OCI-LY3 (cell line): ENCODE results near the gene CDC25B.

ENCODE experiments used
- CTCF ChIP-seq: fragments of 200-600, 300-600 bp; sonication (generic); IDR thresholded peaks from 2 replicates; pipeline ENCODE4 v1.5.1; 2014; ENCODE audit warnings: antibody characterized with exemption, low read length, low read depth
- EZH2phosphoT487 ChIP-seq: fragments of 200-600 bp; shearing (Covaris generic); IDR thresholded peaks from 2 replicates; pipeline ENCODE4 v1.6.1; 2018; ENCODE audit warnings: antibody characterized with exemption, mixed run types, low read depth

DNA sequence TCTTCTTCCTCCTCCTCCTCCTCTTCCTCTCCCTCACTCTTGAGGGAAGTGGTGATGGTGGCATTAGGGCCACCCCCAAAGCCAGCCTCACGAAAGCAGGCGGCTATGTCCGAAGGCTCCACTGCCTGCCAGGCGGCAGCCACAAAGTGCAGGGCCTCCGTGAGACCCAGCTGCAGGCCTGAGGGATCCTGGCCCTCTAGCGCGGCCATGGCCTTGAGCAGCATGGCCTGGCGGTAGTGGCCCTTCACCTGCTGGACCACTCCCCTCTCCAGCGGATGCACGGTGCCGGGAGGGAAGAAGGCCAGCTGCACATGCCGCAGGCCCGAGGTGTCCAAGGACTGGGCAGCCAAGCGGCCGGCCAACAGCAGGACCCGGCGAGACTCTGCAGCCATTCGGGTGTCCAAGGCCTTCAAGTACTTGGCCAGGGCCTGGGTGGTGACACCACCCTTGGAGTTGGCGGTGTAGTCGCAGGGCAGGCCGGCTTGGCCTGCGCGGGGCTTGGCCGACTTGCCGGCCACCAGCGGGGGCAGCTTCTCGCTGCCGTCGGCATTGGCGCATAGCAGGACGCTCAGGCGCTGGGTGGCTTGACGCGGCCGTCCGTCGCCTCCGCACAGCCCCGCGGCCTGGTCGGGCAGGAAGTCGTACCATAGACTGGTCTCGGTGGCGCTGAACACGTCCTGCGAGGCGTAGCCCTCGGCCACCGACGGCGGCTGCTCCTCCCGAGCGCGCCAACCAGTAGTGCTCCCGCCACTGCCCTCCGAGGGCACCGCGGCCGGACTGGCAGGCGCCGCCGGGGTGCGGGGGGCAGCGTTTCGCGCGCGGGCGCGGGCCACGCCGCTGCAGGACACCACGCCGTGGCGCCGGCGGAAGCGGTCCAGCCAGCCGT lies 10.6 kb upstream of the CDC25B start:
- TF ChIP-seq CTCF (no peak), EZH2phosphoT487 (no peak)
